Thyroid gland (tissue), 4 donors: Measurements from ENCODE around the gene TENM3.

Source experiments
- POLR2A ChIP-seq, 2 donors: fragments of 450-650 bp; IDR thresholded peaks; one replicate each; pipeline ENCODE4 v1.6.1; 2017; ENCODE audit warnings: antibody characterized with exemption in 2 of 2, mild to moderate bottlenecking in 2 of 2, moderate library complexity in 1 of 2
- TF ChIP-seq, protein P1 (sequence below), 6 experiments: fragments of 200-600 bp in 3 of 6; fragments of 450-650 bp in 3 of 6; sonication (generic) in 3 of 6; IDR thresholded peaks; one replicate each; pipeline ENCODE4 v1.5.1; 2016 to 2019; ENCODE audit warnings: antibody characterized with exemption in 6 of 6, mild to moderate bottlenecking in 2 of 6, inconsistent platforms in 1 of 6, moderate library complexity in 1 of 6

DNA sequence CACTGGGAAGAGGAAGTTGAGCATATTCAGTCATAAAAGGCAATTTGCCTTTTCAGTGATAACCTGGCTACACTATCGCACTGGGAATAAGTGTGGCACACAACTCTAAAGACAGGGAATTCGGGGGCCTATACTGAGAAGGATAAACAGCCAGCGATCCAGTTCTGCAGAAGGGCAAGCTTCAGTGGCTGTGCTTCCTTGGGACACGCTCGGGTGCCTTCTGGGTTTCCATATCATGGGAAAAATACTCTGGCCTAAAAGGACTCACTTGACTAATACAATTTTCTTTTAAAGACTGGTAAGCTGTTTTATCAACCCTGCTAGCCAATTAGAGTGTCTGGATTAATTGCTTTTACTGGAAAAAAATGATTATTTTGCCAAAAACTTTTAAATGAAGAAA is 58.5 kb downstream of the TENM3 start:
- TF ChIP-seq, protein P1, sequence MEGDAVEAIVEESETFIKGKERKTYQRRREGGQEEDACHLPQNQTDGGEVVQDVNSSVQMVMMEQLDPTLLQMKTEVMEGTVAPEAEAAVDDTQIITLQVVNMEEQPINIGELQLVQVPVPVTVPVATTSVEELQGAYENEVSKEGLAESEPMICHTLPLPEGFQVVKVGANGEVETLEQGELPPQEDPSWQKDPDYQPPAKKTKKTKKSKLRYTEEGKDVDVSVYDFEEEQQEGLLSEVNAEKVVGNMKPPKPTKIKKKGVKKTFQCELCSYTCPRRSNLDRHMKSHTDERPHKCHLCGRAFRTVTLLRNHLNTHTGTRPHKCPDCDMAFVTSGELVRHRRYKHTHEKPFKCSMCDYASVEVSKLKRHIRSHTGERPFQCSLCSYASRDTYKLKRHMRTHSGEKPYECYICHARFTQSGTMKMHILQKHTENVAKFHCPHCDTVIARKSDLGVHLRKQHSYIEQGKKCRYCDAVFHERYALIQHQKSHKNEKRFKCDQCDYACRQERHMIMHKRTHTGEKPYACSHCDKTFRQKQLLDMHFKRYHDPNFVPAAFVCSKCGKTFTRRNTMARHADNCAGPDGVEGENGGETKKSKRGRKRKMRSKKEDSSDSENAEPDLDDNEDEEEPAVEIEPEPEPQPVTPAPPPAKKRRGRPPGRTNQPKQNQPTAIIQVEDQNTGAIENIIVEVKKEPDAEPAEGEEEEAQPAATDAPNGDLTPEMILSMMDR (IDR thresholded peaks at IDR 0.05), result no peak
- TF ChIP-seq POLR2A (IDR thresholded peaks at IDR 0.05), result no peak
